H9 (cell line): ENCODE measurements around the gene CTCFL. TPM values are rescaled to one million over a fixed set of nuclear protein-coding genes. Genes with fewer than 3 reads are reported as not detected.

Source experiments
- DNase-seq: peaks from one replicate; pipeline ENCODE4 v3.0.0-alpha.2; 2017
- H2AFZ ChIP-seq: one replicate; pipeline ENCODE4 v1.6.1; 2013; ENCODE audit warnings: mild to moderate bottlenecking, low read length, control low read depth, moderate library complexity
- H2AK5ac ChIP-seq: 2 replicates; pipeline ENCODE4 v1.6.1; 2013; ENCODE audit warnings: low read length, control low read depth, mixed read lengths; ENCODE audit not compliant: insufficient read length
- H2BK120ac ChIP-seq: one replicate; pipeline ENCODE4 v1.6.1; 2013; ENCODE audit warnings: low read depth, mild to moderate bottlenecking, low read length, control low read depth, inconsistent platforms; ENCODE audit not compliant: poor library complexity, severe bottlenecking
- H2BK12ac ChIP-seq: 2 replicates; pipeline ENCODE4 v1.6.1; 2013; ENCODE audit warnings: low read length, control low read depth, mixed read lengths, low read depth; ENCODE audit not compliant: insufficient read length
- H2BK15ac ChIP-seq: 2 replicates; pipeline ENCODE4 v1.6.1; 2013; ENCODE audit warnings: low read depth, low read length, control low read depth
- H2BK20ac ChIP-seq: one replicate; pipeline ENCODE4 v1.6.1; 2013; ENCODE audit warnings: low read depth, mild to moderate bottlenecking, low read length, control low read depth, inconsistent platforms; ENCODE audit not compliant: poor library complexity, severe bottlenecking
- H2BK5ac ChIP-seq: 2 replicates; pipeline ENCODE4 v1.6.1; 2013; ENCODE audit warnings: low read length, control low read depth, mixed read lengths; ENCODE audit not compliant: insufficient read length
- H3K14ac ChIP-seq: 2 replicates; pipeline ENCODE4 v1.6.1; 2013; ENCODE audit warnings: low read length, control low read depth; ENCODE audit not compliant: insufficient read depth
- H3K18ac ChIP-seq: 2 replicates; pipeline ENCODE4 v1.6.1; 2013; ENCODE audit warnings: low read depth, mild to moderate bottlenecking, mixed read lengths, low read length, control low read depth; ENCODE audit not compliant: insufficient read length
- H3K23ac ChIP-seq: 2 replicates; pipeline ENCODE4 v1.6.1; 2013; ENCODE audit warnings: low read length, control low read depth, mixed read lengths, low read depth; ENCODE audit not compliant: insufficient read length
- H3K23me2 ChIP-seq: 2 replicates; pipeline ENCODE4 v1.6.1; 2013; ENCODE audit warnings: low read depth, mild to moderate bottlenecking, mixed read lengths, low read length, control low read depth; ENCODE audit not compliant: insufficient read length, poor library complexity, severe bottlenecking
- H3K27ac ChIP-seq: 2 replicates; pipeline ENCODE4 v1.5.1; 2013; ENCODE audit warnings: low read length, control low read depth, mixed read lengths, low read depth; ENCODE audit not compliant: insufficient read length
- H3K27me3 ChIP-seq: 2 replicates; pipeline ENCODE4 v1.6.1; 2013; ENCODE audit warnings: low read length, control low read depth, inconsistent platforms; ENCODE audit not compliant: insufficient read depth
- H3K4ac ChIP-seq: 2 replicates; pipeline ENCODE4 v1.6.1; 2013; ENCODE audit warnings: low read depth, mild to moderate bottlenecking, control low read depth, inconsistent platforms, low read length, moderate library complexity
- H3K4me1 ChIP-seq: 2 replicates; pipeline ENCODE4 v1.6.1; 2013; ENCODE audit warnings: low read length, control low read depth, inconsistent platforms; ENCODE audit not compliant: insufficient read depth
- H3K4me2 ChIP-seq: 2 replicates; pipeline ENCODE4 v1.6.1; 2013; ENCODE audit warnings: low read length, control low read depth, mixed read lengths; ENCODE audit not compliant: insufficient read length, insufficient read depth
- H3K56ac ChIP-seq: 2 replicates; pipeline ENCODE4 v1.6.1; 2013; ENCODE audit warnings: low read depth, mild to moderate bottlenecking, mixed read lengths, low read length, control low read depth; ENCODE audit not compliant: insufficient read length
- H3K79me1 ChIP-seq: 2 replicates; pipeline ENCODE4 v1.6.1; 2013; ENCODE audit warnings: low read depth, mild to moderate bottlenecking, moderate library complexity, low read length, control low read depth, inconsistent platforms; ENCODE audit not compliant: insufficient read depth, poor library complexity, severe bottlenecking
- H3K79me2 ChIP-seq: 2 replicates; pipeline ENCODE4 v1.6.1; 2013; ENCODE audit warnings: low read length, control low read depth, inconsistent platforms; ENCODE audit not compliant: insufficient read depth
- H3K9ac ChIP-seq: 2 replicates; pipeline ENCODE4 v1.6.1; 2013; ENCODE audit warnings: low read length, control low read depth, mixed read lengths; ENCODE audit not compliant: insufficient read length; ENCODE audit errors: extremely low read depth
- H3K9me3 ChIP-seq: one replicate; pipeline ENCODE4 v1.6.1; 2013; ENCODE audit warnings: low read depth, low read length, inconsistent platforms; ENCODE audit not compliant: control insufficient read depth
- H3T11ph ChIP-seq: one replicate; pipeline ENCODE4 v1.6.1; 2013; ENCODE audit warnings: mild to moderate bottlenecking, low read length, control low read depth, inconsistent platforms
- H4K20me1 ChIP-seq: one replicate; pipeline ENCODE4 v1.6.1; 2013; ENCODE audit not compliant: control insufficient read depth, insufficient read length, insufficient read depth
- H4K5ac ChIP-seq: 2 replicates; pipeline ENCODE4 v1.6.1; 2013; ENCODE audit warnings: low read depth, mild to moderate bottlenecking, mixed read lengths, low read length, control low read depth; ENCODE audit not compliant: insufficient read length
- H4K8ac ChIP-seq: replicated peaks from 2 replicates; pipeline ENCODE4 v1.6.1; 2013; ENCODE audit warnings: low read length, control low read depth, mixed read lengths, low read depth; ENCODE audit not compliant: insufficient read length
- H4K91ac ChIP-seq: 2 replicates; pipeline ENCODE4 v1.6.1; 2013; ENCODE audit warnings: low read depth, mild to moderate bottlenecking, moderate library complexity, mixed read lengths, low read length, control low read depth; ENCODE audit not compliant: insufficient read length
- H3K27ac Mint-ChIP-seq, 3 experiments: 2 replicates in 2 of 3; 3 replicates in 1 of 3; pipeline ENCODE4 v1.8.0; 2020 to 2021; ENCODE audit warnings: mixed read lengths in 3 of 3, mild to moderate bottlenecking in 1 of 3, moderate library complexity in 1 of 3
- H3K27me3 Mint-ChIP-seq: 2 replicates; pipeline ENCODE4 v1.8.0; 2021; ENCODE audit warnings: low read depth, mild to moderate bottlenecking, moderate library complexity, mixed read lengths
- H3K36me3 Mint-ChIP-seq, 3 experiments: 2 replicates in 2 of 3; 3 replicates in 1 of 3; pipeline ENCODE4 v1.8.0; 2020 to 2021; ENCODE audit warnings: low read depth in 3 of 3, mixed read lengths in 3 of 3; ENCODE audit not compliant: insufficient read depth in 1 of 3
- H3K4me1 Mint-ChIP-seq, 2 experiments: 2 replicates each; pipeline ENCODE4 v1.8.0; 2020; ENCODE audit warnings: mixed read lengths in 2 of 2
- H3K4me3 Mint-ChIP-seq, 2 experiments: 2 replicates in 1 of 2; 3 replicates in 1 of 2; pipeline ENCODE4 v1.8.0; 2020 to 2021; ENCODE audit warnings: mild to moderate bottlenecking in 2 of 2, mixed read lengths in 2 of 2, moderate library complexity in 1 of 2
- H3K9me3 Mint-ChIP-seq, 2 experiments: 2 replicates in 1 of 2; 3 replicates in 1 of 2; pipeline ENCODE4 v1.8.0; 2020; ENCODE audit warnings: mild to moderate bottlenecking in 2 of 2, mixed read lengths in 2 of 2, moderate library complexity in 1 of 2
- WGBS: extraction: QIAGEN DNeasy Blood & Tissue Kit; methylation state at CpG from one replicate; pipeline ENCODE4 v1.1.7; 2013; ENCODE audit warnings: missing lambda C conversion rate, low lambda C conversion rate, mixed read lengths; ENCODE audit not compliant: insufficient read length; ENCODE audit errors: extremely low coverage; 5-methylcytosine and 5-hydroxymethylcytosine counted together
- total RNA-seq: library from RNA; stranded (reverse); gene quantifications from 2 replicates; pipeline ENCODE4 v1.2.1, GENCODE V29; 2021
- TF ChIP-seq, protein P1 (sequence below): fragments of 200-600 bp; sonication (generic); conservative IDR thresholded peaks from 3 replicates; pipeline ENCODE4 v1.8.0; 2021; ENCODE audit warnings: antibody characterized with exemption, mild to moderate bottlenecking

The CTCFL gene
- total RNA-seq, 1 experiment from 2014 or later, result 0.90 TPM

DNA sequence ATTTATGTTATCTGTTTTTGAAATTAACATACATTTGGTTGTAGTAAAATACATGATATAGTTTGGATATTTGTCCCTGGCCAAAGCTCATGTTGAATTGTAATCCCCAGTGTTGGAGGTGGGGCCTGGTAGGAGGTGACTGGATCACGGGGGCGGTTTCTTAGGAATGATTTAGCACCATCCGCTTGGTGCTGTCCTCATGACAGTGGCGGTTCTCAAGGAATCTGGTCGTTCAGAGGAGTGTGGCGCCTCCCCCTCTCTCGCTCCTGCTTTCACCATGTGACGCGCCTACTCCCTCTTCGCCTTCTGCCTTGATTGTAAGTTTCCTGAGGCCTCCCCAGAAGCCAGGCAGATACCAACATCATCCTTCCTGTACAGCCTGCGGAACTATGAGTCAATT is 29.0 kb downstream of the CTCFL start:
- H2AFZ ChIP-seq, result no peak overlapping the region
- H2BK5ac ChIP-seq, result no peak overlapping the region
- no peak overlapping the region for H3K9ac ChIP-seq
- no CpG with 5 or more reads among the region's 11 CpGs for WGBS
- H3K27me3 Mint-ChIP-seq, result peaks cover 11% of the 10 kb centered on the region
- no peak overlapping the region for H4K91ac ChIP-seq
- DNase-seq, result no peak
- peaks cover 28 to 46% of the 10 kb centered on the region in 2 experiments for H3K4me1 Mint-ChIP-seq
- no peak overlapping the region for H4K5ac ChIP-seq
- H3K4me2 ChIP-seq, result no peak overlapping the region
- no peak overlapping the region for H2BK12ac ChIP-seq
- no peaks in the 10 kb centered on the region for H3K36me3 Mint-ChIP-seq
- no peak overlapping the region for H3K14ac ChIP-seq
- H3K4me1 ChIP-seq, result peaks cover 2% of the 10 kb centered on the region; the same call in 1 of the 2 replicates
- H3K9me3 ChIP-seq, result no peaks in the 10 kb centered on the region
- TF ChIP-seq, protein P1, sequence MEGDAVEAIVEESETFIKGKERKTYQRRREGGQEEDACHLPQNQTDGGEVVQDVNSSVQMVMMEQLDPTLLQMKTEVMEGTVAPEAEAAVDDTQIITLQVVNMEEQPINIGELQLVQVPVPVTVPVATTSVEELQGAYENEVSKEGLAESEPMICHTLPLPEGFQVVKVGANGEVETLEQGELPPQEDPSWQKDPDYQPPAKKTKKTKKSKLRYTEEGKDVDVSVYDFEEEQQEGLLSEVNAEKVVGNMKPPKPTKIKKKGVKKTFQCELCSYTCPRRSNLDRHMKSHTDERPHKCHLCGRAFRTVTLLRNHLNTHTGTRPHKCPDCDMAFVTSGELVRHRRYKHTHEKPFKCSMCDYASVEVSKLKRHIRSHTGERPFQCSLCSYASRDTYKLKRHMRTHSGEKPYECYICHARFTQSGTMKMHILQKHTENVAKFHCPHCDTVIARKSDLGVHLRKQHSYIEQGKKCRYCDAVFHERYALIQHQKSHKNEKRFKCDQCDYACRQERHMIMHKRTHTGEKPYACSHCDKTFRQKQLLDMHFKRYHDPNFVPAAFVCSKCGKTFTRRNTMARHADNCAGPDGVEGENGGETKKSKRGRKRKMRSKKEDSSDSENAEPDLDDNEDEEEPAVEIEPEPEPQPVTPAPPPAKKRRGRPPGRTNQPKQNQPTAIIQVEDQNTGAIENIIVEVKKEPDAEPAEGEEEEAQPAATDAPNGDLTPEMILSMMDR, result no peak
- no peaks in the 10 kb centered on the region for H3K27me3 ChIP-seq
- no peak overlapping the region for H2BK15ac ChIP-seq
- H3K56ac ChIP-seq, result no peak overlapping the region
- H3K4ac ChIP-seq, result no peak overlapping the region
- no peak overlapping the region for H2BK120ac ChIP-seq
- H3K23ac ChIP-seq, result no peak overlapping the region
- no peak overlapping the region for H3K27ac Mint-ChIP-seq
- no peaks in the 10 kb centered on the region for H3K23me2 ChIP-seq
- H2BK20ac ChIP-seq, result no peak overlapping the region
- H3K18ac ChIP-seq, result no peak overlapping the region
- H3K9me3 Mint-ChIP-seq, result no peaks in the 10 kb centered on the region; a peak in 1 of 5 replicates
- no peaks in the 10 kb centered on the region for H3K79me1 ChIP-seq
- no peaks in the 10 kb centered on the region for H3K79me2 ChIP-seq
- no peak overlapping the region for H3K27ac ChIP-seq
- no peaks in the 10 kb centered on the region for H4K20me1 ChIP-seq
- no peak overlapping the region for H3K4me3 Mint-ChIP-seq
- H3T11ph ChIP-seq, result no peak overlapping the region
- no peak overlapping the region for H4K8ac ChIP-seq
- no peak overlapping the region for H2AK5ac ChIP-seq
